HepG2 (cell line): ENCODE data around the gene ZNHIT1. TPM values are rescaled to one million over a fixed set of nuclear protein-coding genes. Genes with fewer than 3 reads are reported as not detected.

ENCODE experiments used
- ARID5B ChIP-seq: IDR thresholded peaks from 2 replicates; pipeline ENCODE4 v1.4.0; 2020; ENCODE audit warnings: mild to moderate bottlenecking, missing genetic modification reagents
- CAMTA2 ChIP-seq: sonication (generic); formaldehyde crosslinking; IDR thresholded peaks from 2 replicates; pipeline ENCODE4 v1.4.0; 2020; ENCODE audit warnings: mild to moderate bottlenecking, missing genetic modification reagents, borderline replicate concordance
- CSRNP2 ChIP-seq: sonication (generic); formaldehyde crosslinking; conservative IDR thresholded peaks from 2 replicates; pipeline ENCODE4 v1.8.0; 2022; ENCODE audit warnings: low read depth, missing genetic modification reagents
- DDIT3 ChIP-seq: sonication (generic); formaldehyde crosslinking; IDR thresholded peaks from 2 replicates; pipeline ENCODE4 v1.4.0; 2020; ENCODE audit warnings: mild to moderate bottlenecking, missing genetic modification reagents
- ELF4 ChIP-seq: sonication (generic); formaldehyde crosslinking; IDR thresholded peaks from 2 replicates; pipeline ENCODE4 v1.5.0; 2020; ENCODE audit warnings: missing genetic modification reagents, mild to moderate bottlenecking, moderate library complexity, borderline replicate concordance
- GTF2F1 ChIP-seq: fragments of 150-350 bp; IDR thresholded peaks from 2 replicates; pipeline ENCODE4 v1.6.1; 2014; ENCODE audit warnings: low read length
- HOXA3 ChIP-seq: sonication (generic); formaldehyde crosslinking; IDR thresholded peaks from 2 replicates; pipeline ENCODE4 v1.5.0; 2020; ENCODE audit warnings: missing genetic modification reagents
- ZBED4 ChIP-seq: sonication (generic); formaldehyde crosslinking; IDR thresholded peaks from 2 replicates; pipeline ENCODE4 v1.4.0; 2020; ENCODE audit warnings: missing genetic modification reagents, borderline replicate concordance
- ZBTB3 ChIP-seq: sonication (generic); formaldehyde crosslinking; IDR thresholded peaks from 2 replicates; pipeline ENCODE4 v1.4.0; 2020; ENCODE audit warnings: low read depth, mild to moderate bottlenecking, moderate library complexity, missing genetic modification reagents, borderline replicate concordance
- ZBTB38 ChIP-seq: sonication (generic); formaldehyde crosslinking; IDR thresholded peaks from 2 replicates; pipeline ENCODE4 v1.5.1; 2020; ENCODE audit warnings: mild to moderate bottlenecking, missing genetic modification reagents
- ZNF232 ChIP-seq: sonication (generic); formaldehyde crosslinking; IDR thresholded peaks from 2 replicates; pipeline ENCODE4 v1.4.0; 2020; ENCODE audit warnings: missing genetic modification reagents, borderline replicate concordance
- ZNF609 ChIP-seq: sonication (generic); formaldehyde crosslinking; IDR thresholded peaks from 2 replicates; pipeline ENCODE4 v1.4.0; 2020; ENCODE audit warnings: mild to moderate bottlenecking, missing genetic modification reagents, borderline replicate concordance
- ZSCAN29 ChIP-seq: sonication (generic); formaldehyde crosslinking; conservative IDR thresholded peaks from 2 replicates; pipeline ENCODE4 v1.4.0; 2020; ENCODE audit warnings: mild to moderate bottlenecking, missing genetic modification reagents
- polyA plus RNA-seq, 8 experiments: library from polyadenylated mRNA; depleted of rRNA in 3 of 8; stranded (reverse) in 7 of 8; unstranded in 1 of 8; fragments of >200 nt; fragmentation: Illumina TruSeq in 4 of 8; extraction: Trizol in 4 of 8; gene quantifications; 2 replicates each; pipeline versions ENCODE4 v1.2.1 to v1.2.3, GENCODE V29; 2011 to 2016; ENCODE audit warnings: low read depth in 4 of 8, missing spikeins in 1 of 8, mixed read lengths in 1 of 8; ENCODE audit not compliant: insufficient read depth in 1 of 8
- total RNA-seq, 5 experiments: library from RNA; depleted of rRNA; stranded (reverse); fragments of >200 nt; fragmentation: Illumina TruSeq; extraction: Trizol; gene quantifications; 2 replicates each; pipeline ENCODE4 v1.2.3, GENCODE V29; 2016; ENCODE audit warnings: low read depth in 1 of 5

Gene ZNHIT1
- total and polyA plus RNA-seq, 2 of the 13 experiments (the other 11 are each of a cell fraction or from before 2014, with no cell fraction given), result 32.5 to 64.5 TPM

DNA sequence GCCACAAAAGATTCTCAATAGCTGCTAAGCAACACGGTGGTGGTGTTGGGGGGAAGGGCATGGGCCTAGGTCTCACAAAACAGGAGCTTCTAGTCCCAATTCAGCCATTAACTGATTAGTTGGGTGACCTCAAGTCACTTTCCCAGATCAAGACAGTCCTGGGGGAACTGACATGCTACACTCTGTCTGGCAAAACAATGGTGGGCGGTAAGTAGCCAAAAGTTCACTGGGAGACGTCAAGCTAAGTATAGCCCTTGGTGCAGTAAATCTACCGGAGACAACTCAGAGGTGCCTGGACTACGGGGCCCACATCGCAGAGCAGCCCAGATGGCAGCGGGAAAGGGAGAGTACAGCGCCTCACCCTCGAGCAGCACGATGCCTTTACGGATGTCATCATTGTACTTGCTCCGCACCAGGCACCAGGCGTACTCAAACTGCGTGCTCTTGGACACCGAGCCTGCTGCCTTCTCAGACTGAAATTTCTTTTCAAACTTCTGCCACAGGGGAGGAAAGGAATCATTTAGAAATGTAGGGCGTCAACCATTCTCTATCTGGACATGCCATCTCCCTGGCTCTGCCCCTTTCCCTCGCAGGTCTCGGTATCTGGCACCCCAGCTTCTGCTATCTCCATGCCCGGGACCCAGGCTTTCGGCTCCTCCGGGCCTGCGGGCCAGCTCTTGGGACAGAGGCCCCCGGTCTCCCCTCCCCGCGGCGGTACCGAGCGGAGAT, 25.8 kb downstream of the ZNHIT1 start (continued):
- TF ChIP-seq CSRNP2 (CRISPR knock-in tag), result no peak
- peak; percentile 21; the same call in 1 of the 2 replicates for TF ChIP-seq ARID5B (CRISPR knock-in tag)
- TF ChIP-seq ZNF609, result no peak
- TF ChIP-seq ZBTB3 (CRISPR knock-in tag), result no peak
- no peak for TF ChIP-seq HOXA3 (CRISPR knock-in tag)
- 0 out of 2 replicates have a peak, but pooled peaks have one; percentile 96 for TF ChIP-seq ZBED4
- TF ChIP-seq ELF4 (CRISPR knock-in tag), result no peak
- no peak for TF ChIP-seq GTF2F1
- no peak for TF ChIP-seq CAMTA2 (CRISPR knock-in tag)
- TF ChIP-seq ZSCAN29, result no peak
- TF ChIP-seq ZNF232 (CRISPR knock-in tag), result 0 out of 2 replicates have a peak, but pooled peaks have one; percentile 13
- TF ChIP-seq ZBTB38 (CRISPR knock-in tag), result peak; percentile 89
- TF ChIP-seq DDIT3 (CRISPR knock-in tag), result no peak
